Breast epithelium (tissue), 3 donors: ENCODE data around the gene STAT4.

Source experiments
- CTCF ChIP-seq, 3 donors: fragments of 450-650 bp; IDR thresholded peaks; one replicate each; pipeline ENCODE4 v1.5.1; 2016 to 2017; ENCODE audit warnings: antibody characterized with exemption in 3 of 3, mild to moderate bottlenecking in 3 of 3, moderate library complexity in 3 of 3
- POLR2A ChIP-seq: fragments of 450-650 bp; IDR thresholded peaks from one replicate; pipeline ENCODE4 v1.6.1; 2016; ENCODE audit warnings: antibody characterized with exemption, mild to moderate bottlenecking, moderate library complexity
- POLR2AphosphoS5 ChIP-seq, 3 donors: sonication (generic); formaldehyde crosslinking; IDR thresholded peaks; one replicate each; pipeline ENCODE4 v1.6.1; 2017; ENCODE audit warnings: antibody characterized with exemption in 3 of 3

GRCh38 chr2:190979906-190980629, 170.7 kb downstream of the STAT4 start:
- TF ChIP-seq CTCF (IDR thresholded peaks at IDR 0.05) (no peak), POLR2A (no peak), POLR2AphosphoS5 (IDR thresholded peaks at IDR 0.05) (peak in 2 of 3 donors; percentile 15 to 52)
